Measurements from ENCODE around the gene GRID1.

Gene GRID1

DNA sequence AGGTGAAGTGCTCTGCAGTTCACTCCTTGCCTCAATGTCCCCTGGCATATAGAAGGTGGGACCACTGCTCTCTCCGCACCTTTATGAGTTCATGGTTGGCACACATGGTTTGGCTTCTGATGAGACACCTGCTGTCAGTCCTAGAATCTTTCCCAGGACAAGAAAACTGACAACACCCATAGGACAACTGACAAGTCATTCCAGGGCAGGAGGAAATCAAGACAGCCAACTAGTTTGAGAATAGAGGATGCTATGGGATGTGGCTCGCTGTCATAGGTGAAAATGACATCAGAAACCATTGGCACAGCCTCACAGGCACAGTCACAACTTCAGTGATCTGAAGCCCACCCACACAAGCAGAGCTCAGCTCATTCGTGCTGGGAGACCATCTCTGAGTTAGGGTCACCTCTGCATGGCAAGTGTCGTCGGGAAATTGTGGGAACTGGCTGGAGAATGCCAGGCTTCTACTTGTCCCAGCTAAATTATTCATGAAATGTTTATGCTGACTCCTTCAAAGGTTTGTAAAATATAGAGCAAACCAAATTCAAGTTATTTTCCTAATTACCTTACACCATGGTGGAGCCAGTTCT lies 762.4 kb downstream of the GRID1 start:
- no peak for DNase-seq

- DNase-seq = no peak
Measured at GRCh38 chr10:85603151-85603940, 763.2 kb downstream of the GRID1 start.

GRCh38 chr10:85602713-85603112 lies 763.9 kb downstream of the GRID1 start:
- no peak for DNase-seq

DNA sequence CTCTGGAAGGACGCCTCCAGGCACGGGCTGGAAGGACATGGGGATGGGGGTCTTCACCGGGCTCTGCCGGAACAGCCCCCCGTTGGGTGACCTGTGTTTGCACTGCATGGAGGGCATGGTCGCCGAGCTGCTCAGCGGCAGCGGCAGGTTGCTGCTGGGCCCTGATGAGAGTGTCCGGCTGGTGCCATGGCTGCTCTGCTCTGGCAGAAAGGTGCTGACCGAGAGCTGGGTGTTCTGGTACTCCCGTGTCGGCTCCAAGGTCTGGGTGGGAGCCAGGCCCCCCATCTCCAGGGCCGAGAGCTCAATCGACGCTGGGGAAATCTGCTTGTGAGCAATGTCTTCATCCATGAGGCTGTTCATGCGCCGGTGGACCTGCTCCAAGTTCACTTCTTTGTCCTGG lies 764.3 kb downstream of the GRID1 start:
- no peak for DNase-seq

- DNase-seq = no peak
Measured at GRCh38 chr10:85601526-85601925, 765.1 kb downstream of the GRID1 start.

GRCh38 chr10:85600744-85601081 lies 765.9 kb downstream of the GRID1 start:
- DNase-seq = no peak

- DNase-seq = no peak
Measured at GRCh38 chr10:85600026-85600743, 766.4 kb downstream of the GRID1 start.

DNA sequence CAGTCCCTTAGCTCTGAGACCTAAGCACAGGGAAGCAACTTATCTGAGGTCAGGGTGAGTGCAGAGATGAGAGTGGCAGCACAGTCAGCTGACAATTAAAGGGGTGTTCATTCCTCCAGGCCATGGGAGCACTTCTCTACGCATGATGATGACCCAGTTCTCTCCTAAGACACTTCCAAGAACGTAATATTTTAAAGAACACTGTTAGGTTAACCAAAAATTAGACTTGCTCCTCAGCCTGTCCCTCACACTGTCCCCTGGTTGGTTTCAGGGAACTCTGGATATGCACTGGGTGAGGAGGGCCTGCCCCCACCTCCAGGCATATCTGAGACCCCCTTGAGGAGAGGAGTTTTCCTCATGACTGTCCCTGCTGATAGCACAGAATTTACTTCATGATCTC lies 767.5 kb downstream of the GRID1 start:
- DNase-seq = no peak

DNA sequence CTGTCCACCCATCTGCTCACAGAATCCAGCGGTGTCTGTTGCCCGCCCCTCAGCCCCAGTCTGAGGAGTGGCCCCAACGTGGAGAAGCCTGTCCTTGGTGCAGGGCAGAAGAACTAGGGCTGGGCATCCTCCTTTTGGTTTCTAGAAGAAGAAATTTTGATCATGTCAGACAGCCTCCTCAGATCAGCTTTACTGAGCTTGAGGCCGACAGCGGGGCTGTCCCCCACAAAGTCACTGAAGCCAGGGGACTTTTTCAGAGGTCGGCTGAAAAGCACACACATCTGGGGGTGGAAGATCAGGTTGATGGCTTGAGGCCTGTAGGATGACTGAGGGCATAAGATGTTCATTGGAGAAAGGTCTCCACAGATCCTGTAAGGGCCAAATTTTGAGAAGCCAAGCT lies 767.9 kb downstream of the GRID1 start:
- DNase-seq = no peak

DNA sequence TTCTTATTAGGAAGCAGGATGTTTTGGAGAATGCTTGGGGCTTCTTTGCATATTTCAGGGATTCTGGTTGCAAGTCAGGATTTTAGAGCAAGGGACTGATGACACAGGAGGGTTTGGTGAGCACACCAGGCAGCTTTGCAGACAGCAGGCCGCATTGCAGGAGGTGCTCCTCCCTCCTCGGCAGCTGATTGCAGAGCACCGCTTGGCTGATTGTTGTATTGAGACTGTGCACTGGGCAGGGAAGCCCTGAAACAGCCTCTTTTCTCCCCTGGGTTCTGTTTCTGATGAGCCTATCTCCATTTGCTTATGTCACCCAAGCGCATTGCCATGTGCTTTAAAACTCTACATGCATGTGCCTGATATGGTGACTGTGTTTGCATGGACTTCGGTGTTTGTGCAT lies 769.6 kb downstream of the GRID1 start:
- DNase-seq = peak in 1 of 3 experiments; percentile 2

DNA sequence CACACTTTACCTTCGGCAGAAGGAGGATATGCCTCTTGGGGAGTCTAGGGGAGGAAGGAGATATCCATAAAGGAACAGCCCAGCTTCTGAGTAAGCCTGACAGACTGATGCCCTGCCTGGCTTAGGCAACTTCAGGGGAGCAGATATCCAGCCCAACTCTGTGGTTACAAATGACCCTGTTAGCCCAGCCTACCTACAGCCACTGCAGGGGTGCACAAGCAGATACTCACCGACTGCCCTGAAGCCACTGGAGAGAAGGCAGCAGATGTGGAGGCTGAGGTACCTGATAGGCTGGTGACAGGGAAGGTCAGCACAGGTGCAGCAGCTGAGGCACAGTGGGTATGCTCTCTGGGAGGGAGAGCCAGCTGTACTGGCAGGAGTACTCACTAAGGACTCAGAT lies 770.2 kb downstream of the GRID1 start:
- DNase-seq = peak in 1 of 3 experiments; percentile 14

- no peak for DNase-seq
Measured at GRCh38 chr10:85594239-85594638, 772.4 kb downstream of the GRID1 start.

DNA sequence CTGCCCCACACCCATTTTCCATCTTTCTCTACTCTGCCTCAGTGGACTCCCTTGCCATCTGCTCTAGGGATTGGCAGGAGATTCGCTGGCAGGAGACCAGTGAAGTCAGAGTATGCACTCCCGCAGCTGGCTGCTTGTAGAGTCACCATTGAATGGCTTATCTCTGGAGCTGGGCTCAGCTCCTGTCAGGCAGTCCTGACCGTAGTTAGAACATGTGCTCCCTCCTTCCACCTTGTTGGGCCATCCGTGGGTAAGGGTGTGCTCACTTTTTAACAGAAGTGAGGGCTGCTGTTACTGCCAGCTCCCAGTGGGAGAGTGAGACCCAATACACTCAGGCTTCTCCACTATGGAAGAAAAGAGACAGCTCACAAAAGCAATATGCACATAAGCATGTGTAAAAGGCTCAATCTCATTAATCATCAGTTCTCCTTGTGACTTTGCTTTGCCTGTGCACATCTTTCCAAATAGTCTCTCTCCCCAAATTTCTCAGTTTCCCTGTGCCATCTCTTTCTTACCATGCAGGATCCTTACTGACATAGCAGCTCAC lies 773.3 kb downstream of the GRID1 start:
- DNase-seq = no peak

- DNase-seq = no peak
Measured at GRCh38 chr10:85581371-85581770, 785.2 kb downstream of the GRID1 start.

GRCh38 chr10:85580585-85580984 lies 786.0 kb downstream of the GRID1 start:
- no peak for DNase-seq

- peak in 1 of 3 experiments; percentile 18 for DNase-seq
Measured at GRCh38 chr10:85578860-85579259, 787.7 kb downstream of the GRID1 start.

GRCh38 chr10:85575441-85575840 lies 791.2 kb downstream of the GRID1 start:
- no peak for DNase-seq

- no peak for DNase-seq
Measured at GRCh38 chr10:85570871-85571270, 795.7 kb downstream of the GRID1 start.

GRCh38 chr10:85565381-85565780 lies 801.2 kb downstream of the GRID1 start:
- no peak for DNase-seq

- no peak for DNase-seq
Measured at GRCh38 chr10:85558533-85558932, 808.1 kb downstream of the GRID1 start.

GRCh38 chr10:85557706-85558105 lies 808.9 kb downstream of the GRID1 start:
- no peak for DNase-seq

- no peak for DNase-seq
Measured at GRCh38 chr10:85557077-85557476, 809.5 kb downstream of the GRID1 start.
